Chondrocyte (in vitro differentiated cells): ENCODE measurements around the gene MTG1. TPM values are rescaled to one million over a fixed set of nuclear protein-coding genes. Genes with fewer than 3 reads are reported as not detected.
"Not testable (repeated sequence)": the region's sequence is repeated elsewhere in the genome, so short reads cannot be mapped to it uniquely, and the experiment has no call there.

Source experiments
- DNase-seq: peaks from one replicate; pipeline ENCODE4 v3.0.0; 2021; ENCODE audit warnings: mixed read lengths, low spot score
- H3K27ac Mint-ChIP-seq: one replicate; pipeline ENCODE4 v1.8.0; 2021; ENCODE audit warnings: mild to moderate bottlenecking, moderate library complexity, mixed read lengths; ENCODE audit not compliant: unreplicated experiment
- H3K27me3 Mint-ChIP-seq: 2 replicates; pipeline ENCODE4 v1.8.0; 2021; ENCODE audit warnings: low read depth, mixed read lengths
- H3K36me3 Mint-ChIP-seq: 2 replicates; pipeline ENCODE4 v1.8.0; 2021; ENCODE audit warnings: low read depth, mixed read lengths
- H3K4me1 Mint-ChIP-seq: 2 replicates; pipeline ENCODE4 v1.8.0; 2021; ENCODE audit warnings: low read depth, mild to moderate bottlenecking, mixed read lengths
- H3K4me3 Mint-ChIP-seq: one replicate; pipeline ENCODE4 v1.8.0; 2021; ENCODE audit warnings: mild to moderate bottlenecking, moderate library complexity, mixed read lengths; ENCODE audit not compliant: unreplicated experiment
- H3K9me3 Mint-ChIP-seq: 2 replicates; pipeline ENCODE4 v1.8.0; 2021; ENCODE audit warnings: low read depth, mixed read lengths
- total RNA-seq: library from RNA; stranded (reverse); gene quantifications from 3 replicates; pipeline ENCODE4 v1.2.1, GENCODE V29; 2021
- TF ChIP-seq, protein P1 (sequence below): fragments of 200-600 bp; sonication (generic); IDR thresholded peaks from 2 replicates; pipeline ENCODE4 v1.5.0; 2021; ENCODE audit warnings: antibody characterized with exemption, mild to moderate bottlenecking, moderate library complexity

The MTG1 gene
- total RNA-seq, 1 donor from 2014 or later, result 36.7 TPM

DNA sequence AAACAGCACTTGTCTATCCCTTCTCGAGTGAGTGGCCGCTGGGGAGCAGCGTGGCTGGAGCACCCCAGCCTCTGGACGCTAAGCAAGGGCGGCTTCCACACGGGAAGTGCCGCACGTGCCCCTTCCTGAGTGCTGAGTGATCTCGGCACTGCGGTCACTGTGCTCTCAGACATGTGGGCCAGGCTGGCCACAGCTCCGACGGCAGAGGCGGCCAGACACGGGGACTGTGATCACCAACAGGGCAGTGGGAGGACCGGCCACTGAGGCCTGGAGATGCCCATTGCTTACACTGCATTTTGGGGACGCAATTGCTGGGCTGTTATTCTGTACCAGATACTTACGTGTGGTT, 27.9 kb upstream of the MTG1 start:
- Mint-ChIP-seq H3K9me3 (no peaks in the 10 kb centered on the region), H3K27me3 (no peaks in the 10 kb centered on the region), H3K4me1 (no peaks in the 10 kb centered on the region), H3K27ac (no peak overlapping the region), H3K36me3 (peaks cover 30% of the 10 kb centered on the region), H3K4me3 (no peak overlapping the region)
- TF ChIP-seq, protein P1, sequence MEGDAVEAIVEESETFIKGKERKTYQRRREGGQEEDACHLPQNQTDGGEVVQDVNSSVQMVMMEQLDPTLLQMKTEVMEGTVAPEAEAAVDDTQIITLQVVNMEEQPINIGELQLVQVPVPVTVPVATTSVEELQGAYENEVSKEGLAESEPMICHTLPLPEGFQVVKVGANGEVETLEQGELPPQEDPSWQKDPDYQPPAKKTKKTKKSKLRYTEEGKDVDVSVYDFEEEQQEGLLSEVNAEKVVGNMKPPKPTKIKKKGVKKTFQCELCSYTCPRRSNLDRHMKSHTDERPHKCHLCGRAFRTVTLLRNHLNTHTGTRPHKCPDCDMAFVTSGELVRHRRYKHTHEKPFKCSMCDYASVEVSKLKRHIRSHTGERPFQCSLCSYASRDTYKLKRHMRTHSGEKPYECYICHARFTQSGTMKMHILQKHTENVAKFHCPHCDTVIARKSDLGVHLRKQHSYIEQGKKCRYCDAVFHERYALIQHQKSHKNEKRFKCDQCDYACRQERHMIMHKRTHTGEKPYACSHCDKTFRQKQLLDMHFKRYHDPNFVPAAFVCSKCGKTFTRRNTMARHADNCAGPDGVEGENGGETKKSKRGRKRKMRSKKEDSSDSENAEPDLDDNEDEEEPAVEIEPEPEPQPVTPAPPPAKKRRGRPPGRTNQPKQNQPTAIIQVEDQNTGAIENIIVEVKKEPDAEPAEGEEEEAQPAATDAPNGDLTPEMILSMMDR, result no peak
- DNase-seq, result no peak

DNA sequence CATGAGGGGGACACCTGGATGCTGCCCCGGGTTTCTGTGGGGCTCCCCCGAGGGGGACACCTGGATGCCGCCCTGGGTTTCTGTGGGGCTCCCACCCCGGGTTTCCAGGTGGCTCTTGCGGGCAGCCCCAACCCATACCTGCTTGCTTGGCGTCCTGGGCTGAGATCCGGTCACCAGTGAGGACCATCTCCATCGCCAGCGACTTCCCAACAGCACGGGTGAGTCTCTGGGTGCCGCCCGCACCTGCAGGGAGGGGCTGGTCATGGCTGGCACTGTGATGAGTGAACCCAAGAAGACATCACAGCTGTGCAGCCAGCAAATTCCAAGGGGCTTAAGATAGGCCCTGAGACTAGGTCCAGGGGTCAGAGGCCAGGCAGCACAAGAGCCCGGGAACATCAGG, 27.2 kb upstream of the MTG1 start:
- H3K27me3 Mint-ChIP-seq, result no peaks in the 10 kb centered on the region
- H3K36me3 Mint-ChIP-seq, result peaks cover 27% of the 10 kb centered on the region
- DNase-seq, result no peak
- H3K9me3 Mint-ChIP-seq, result no peaks in the 10 kb centered on the region
- H3K27ac Mint-ChIP-seq, result no peak overlapping the region
- H3K4me3 Mint-ChIP-seq, result no peak overlapping the region
- H3K4me1 Mint-ChIP-seq, result no peaks in the 10 kb centered on the region
- TF ChIP-seq, protein P1, result no peak

DNA sequence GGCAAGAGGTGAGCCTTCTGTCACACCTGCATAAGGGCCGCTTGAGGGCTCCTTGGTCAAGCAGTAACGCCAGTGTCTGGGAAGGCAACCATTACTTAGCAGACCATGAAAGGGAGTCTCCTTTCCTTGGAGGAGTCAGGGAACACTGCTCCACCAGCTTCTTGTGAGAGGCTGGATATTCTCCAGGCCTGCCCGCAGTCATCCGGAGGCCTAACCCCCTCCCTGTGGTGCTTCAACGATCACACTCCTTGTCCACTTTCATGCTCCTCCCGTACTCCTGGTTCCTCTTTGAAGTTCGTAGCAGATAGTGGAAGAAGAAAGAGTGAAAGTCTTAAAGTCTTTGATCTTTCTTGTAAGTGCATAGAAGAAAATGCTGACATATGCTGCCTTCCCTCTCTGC, 26.5 kb upstream of the MTG1 start:
- not testable (repeated sequence) for H3K4me1 Mint-ChIP-seq, H3K4me3 Mint-ChIP-seq, H3K27me3 Mint-ChIP-seq, H3K9me3 Mint-ChIP-seq, DNase-seq, H3K27ac Mint-ChIP-seq
- H3K36me3 Mint-ChIP-seq, result peaks cover 22% of the 10 kb centered on the region

DNA sequence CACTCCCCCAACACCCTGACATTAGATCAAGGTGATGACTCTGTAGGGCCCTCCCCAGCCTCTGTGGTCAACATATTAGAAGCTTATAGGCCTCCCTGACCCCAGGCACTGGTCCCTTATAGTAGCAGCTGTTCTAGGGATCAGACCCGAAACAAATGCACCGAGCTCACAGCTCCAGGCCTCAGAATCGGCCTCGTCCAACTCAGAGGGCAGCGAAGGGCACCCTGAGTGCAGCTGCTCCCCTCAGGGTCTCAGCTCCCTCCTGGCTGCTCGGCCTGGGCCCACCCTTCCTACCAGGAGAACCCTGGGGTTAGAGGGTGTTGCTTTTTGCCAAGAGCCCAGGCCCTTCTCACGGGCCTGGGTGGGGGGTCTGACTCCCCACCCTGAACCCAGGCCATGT, 25.8 kb upstream of the MTG1 start:
- Mint-ChIP-seq H3K36me3 (peaks cover 19% of the 10 kb centered on the region), H3K4me1 (peaks cover 8% of the 10 kb centered on the region), H3K27ac (no peak overlapping the region), H3K9me3 (no peaks in the 10 kb centered on the region), H3K4me3 (no peak overlapping the region), H3K27me3 (no peaks in the 10 kb centered on the region)
- TF ChIP-seq, protein P1, result no peak
- no peak for DNase-seq

DNA sequence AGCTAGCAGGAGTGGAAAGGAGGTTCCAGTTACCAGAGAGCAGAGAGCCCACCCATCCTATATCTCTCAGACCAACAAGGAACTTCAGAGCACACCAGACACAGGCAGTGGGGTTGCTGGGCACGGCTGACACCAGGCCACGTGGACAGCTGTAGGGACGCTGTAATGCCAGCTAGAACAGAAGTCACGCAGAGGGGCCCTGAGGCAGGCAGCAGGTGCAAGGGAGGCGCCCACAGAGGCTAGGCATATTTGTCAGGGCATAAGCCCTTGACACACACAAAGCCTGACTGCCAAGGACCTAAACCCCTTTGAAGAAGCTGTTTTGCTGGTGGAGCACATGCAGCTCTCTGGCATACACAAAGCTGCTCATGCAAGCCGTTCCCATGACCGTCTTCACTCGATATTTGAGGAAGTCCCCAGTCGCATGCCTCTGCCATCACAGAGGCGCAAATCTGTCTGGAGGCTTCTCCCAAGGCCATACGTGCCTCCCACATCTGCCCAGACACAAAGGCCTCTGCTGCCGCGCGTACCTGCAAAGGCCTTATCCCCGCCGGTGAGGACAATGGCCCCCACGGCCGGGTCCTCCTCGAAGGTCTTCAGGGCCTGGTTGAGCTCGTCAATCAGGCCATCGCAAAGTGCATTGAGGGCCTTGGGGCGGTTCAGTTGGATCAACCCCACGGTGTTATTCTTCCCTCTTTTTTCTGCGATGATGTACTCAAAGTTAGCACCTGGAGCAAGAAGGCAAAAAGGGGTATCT, 23.7 kb upstream of the MTG1 start:
- H3K27me3 Mint-ChIP-seq, result no peaks in the 10 kb centered on the region
- peaks cover 13% of the 10 kb centered on the region for H3K36me3 Mint-ChIP-seq
- H3K4me1 Mint-ChIP-seq, result peaks cover 14% of the 10 kb centered on the region
- H3K27ac Mint-ChIP-seq, result no peak overlapping the region
- no peaks in the 10 kb centered on the region for H3K9me3 Mint-ChIP-seq
- no peak for DNase-seq
- no peak overlapping the region for H3K4me3 Mint-ChIP-seq
- TF ChIP-seq, protein P1, result no peak

DNA sequence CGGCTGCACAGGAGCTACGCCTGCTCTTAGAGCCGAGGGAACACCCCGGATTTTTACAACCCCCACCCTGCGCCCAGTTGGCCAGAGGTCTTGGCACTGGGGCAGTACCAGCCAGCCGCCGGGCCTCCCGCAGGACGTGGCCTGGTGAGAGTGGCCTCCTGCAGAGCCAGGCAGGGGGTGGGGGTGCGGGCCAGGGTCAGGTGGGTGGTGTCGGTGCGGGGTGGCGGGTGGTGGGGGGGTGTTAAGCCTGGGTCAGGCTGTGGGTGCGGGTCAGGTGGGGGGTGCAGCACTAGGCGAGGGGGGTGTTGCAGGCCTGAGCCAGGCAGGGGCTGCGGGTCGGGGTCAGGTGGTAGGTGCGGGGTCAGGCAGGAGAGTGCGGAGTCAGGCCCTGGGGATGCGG, 21.4 kb upstream of the MTG1 start:
- Mint-ChIP-seq H3K27me3 (no peaks in the 10 kb centered on the region), H3K36me3 (peaks cover 11% of the 10 kb centered on the region), H3K4me1 (peaks cover 14% of the 10 kb centered on the region), H3K4me3 (peak overlapping the region; percentile 63), H3K9me3 (no peaks in the 10 kb centered on the region), H3K27ac (peak overlapping the region; percentile 69)
- DNase-seq, result no peak
- TF ChIP-seq, protein P1, result no peak
